Esophagus muscularis mucosa (tissue), 3 donors: ENCODE measurements around the gene SPECC1.

Experiments used
- CTCF ChIP-seq, 3 experiments: fragments of 200-600 bp in 2 of 3; fragments of 450-650 bp in 1 of 3; sonication (generic) in 2 of 3; IDR thresholded peaks; one replicate each; pipeline ENCODE4 v1.5.1; 2017 to 2019; ENCODE audit warnings: antibody characterized with exemption in 3 of 3, mild to moderate bottlenecking in 2 of 3, moderate library complexity in 1 of 3
- EP300 ChIP-seq: sonication (generic); formaldehyde crosslinking; IDR thresholded peaks from one replicate; pipeline ENCODE4 v1.6.1; 2017; ENCODE audit warnings: antibody characterized with exemption

- TF ChIP-seq EP300 = no peak
- TF ChIP-seq CTCF (IDR thresholded peaks at IDR 0.05) = no peak
Observed at GRCh38 chr17:20203018-20203417, 193.9 kb downstream of the SPECC1 start.
